Measurements from ENCODE around the gene MATN1. TPM values are rescaled to one million over a fixed set of nuclear protein-coding genes. Genes with fewer than 3 reads are reported as not detected.

The MATN1 gene
- total RNA-seq, 1 experiment from 2014 or later = 1.2 TPM

DNA sequence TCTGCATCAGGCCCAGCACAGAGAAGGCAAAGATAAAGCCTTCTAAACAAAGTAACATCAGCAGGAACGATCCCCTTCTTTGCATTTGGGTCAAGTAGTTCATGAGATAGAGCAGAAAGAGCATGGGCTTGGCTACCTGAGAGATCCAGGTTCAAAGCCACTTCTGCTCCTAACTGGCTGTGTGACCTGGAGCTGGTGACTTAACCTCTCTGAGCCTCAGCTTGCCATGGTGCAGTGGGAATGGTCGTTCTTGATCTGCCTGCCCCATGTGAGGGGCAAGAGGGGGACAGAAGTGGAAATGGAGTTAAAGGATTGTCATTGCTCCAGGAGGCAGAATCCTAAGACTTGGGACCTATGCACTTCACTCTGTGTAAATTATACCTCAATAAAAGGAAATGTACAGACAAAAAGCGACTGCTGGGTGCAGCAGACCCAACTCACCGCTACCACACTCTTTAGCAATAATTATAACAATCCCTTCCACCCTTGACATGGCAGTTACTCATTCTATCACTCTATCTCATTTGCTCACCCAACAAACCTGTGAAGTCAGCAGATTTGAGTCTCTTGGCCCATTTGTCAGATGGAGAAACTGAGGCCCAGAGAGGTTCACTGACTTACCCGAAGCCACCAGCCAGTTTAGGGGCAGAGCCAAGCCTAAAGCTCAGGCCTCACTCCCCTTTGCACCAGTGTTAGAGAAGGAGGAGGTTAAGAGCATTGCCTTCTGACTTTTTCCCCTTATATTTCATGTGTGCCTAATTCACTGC lies 1.5 kb upstream of the MATN1 start:
- DNase-seq (ENCODE audit: low spot score) = no peak
- in situ Hi-C loops (cut with HindIII; ENCODE audit: low sequenced_read_pairs) = no loop called here

DNA sequence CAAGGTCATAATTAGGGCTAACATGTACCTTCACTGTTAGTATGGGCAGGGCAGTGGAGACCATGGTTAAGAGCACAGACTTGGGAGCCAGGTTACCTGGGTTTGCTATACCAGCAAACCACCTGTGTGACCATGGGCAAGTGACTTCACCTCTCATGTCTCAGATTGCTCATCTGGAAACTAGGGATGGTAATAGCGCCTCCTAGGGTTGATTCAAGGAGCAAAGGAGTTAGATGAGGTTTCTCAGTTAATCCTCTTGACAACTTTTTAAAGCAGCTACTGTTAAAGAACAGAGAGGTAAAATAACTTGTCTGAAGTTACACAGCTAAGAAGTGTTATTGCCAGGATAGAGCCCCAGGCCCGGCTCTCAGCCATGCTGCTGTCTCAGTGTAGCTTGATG lies 790 bp upstream of the MATN1 start:
- no peak for DNase-seq (ENCODE audit: low spot score)
- in situ Hi-C loops (cut with HindIII; ENCODE audit: low sequenced_read_pairs) = no loop called here

DNA sequence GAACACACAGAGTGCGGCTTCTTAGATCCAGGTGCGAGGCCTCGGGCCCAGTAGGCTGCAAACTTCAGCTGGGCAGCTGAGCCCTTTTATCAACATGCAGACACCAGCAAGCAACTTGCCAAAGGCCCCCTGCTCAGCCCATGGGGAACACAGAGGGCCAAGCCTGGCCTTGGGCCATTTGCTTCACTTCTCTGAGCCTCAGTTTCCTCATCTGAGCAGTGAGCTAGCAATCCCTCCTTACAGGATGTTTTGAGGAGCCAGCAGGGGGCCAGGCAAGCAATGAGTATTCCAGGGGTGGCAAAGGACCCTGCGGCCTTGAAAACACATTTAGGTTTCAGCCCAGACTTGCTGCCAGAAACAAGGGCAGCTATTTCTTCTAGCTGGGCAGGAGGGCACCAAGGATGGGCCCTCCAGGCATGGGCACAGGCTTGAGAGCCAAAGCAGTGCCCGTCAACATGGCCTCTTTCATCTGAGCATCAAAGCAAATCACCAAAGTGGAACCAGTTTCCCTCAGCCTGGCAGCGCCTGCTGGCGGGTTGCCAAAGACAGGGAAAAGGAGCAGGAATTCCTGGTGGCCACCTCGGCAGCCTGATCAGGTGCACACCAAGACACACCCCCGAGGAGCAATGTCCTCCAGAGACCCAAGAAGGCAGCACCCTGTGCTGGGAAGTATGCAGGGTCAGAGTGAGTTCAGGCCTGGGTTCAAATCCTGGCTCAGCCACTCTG lies 1.4 kb downstream of the MATN1 start:
- no peak for DNase-seq (ENCODE audit: low spot score)
- in situ Hi-C loops (cut with HindIII; ENCODE audit: low sequenced_read_pairs) = no loop called here

DNA sequence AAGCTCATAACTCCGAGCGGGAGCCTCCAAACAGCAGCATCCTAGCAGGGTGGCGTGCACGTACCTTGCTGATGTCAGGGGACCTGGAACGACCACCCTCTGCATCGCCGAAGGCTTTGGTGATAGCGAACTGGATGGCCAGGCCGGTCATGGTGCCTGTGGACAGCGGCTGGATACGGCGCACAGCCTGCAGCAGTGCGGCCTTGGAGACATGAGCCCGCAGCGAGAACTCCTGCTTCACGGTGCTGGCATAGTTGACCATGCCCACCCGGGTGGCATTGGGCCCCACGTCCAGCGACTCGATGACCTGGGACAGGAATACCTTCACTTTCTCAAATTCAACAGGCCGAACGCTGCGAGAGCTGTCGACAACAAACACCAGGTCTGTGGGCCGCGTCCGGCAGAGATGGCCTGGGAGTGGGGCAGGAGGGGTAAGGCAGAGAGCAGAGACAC lies 2.0 kb downstream of the MATN1 start:
- no peak for DNase-seq (ENCODE audit: low spot score)
- in situ Hi-C loops (cut with HindIII; ENCODE audit: low sequenced_read_pairs) = no loop called here

DNA sequence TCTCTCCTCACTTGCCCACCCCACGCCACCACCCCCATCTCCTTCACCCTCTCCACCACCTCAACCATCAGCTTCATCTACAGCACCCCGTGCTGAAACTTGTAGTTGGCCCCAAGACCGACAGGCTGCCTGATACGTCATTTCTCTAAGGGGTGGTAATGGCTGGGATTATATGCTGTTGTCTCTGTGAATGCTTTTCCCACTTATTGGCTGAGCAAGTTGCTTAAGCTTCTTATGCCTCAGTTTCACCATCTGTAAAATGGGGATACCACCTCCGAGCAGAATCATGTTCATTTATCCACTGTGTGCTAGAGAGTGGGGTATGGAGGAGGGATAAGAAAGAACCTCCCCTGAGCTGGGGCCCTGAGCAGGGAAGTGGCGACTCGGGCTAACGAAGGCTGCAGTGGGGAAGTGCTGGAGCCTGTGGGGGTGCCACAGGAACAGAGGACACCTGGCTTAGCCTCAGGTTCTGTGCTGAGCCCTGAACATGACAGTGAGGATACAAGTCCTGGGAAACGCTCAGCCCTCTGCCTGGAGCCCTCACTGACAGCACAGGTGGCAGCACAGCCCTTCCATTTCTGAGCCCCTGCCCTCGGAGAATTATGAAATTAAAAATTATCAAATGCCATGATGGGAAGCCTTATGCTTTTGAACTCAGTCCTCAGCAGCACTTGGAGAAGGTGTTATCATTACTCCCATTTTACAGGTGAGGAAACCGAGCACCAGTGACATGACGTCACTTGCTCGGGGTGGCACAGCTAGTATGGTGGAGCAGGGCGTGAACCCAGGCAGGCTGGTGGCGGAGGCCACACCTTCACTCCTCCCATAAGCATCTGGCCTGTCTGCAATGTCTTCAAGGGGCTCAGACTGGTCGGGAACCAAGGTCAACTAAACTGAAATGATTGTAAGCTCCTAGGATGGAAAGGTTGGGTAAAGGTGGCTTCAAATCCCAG lies 2.8 kb downstream of the MATN1 start:
- in situ Hi-C loops (cut with HindIII; ENCODE audit: low sequenced_read_pairs) = no loop called here

DNA sequence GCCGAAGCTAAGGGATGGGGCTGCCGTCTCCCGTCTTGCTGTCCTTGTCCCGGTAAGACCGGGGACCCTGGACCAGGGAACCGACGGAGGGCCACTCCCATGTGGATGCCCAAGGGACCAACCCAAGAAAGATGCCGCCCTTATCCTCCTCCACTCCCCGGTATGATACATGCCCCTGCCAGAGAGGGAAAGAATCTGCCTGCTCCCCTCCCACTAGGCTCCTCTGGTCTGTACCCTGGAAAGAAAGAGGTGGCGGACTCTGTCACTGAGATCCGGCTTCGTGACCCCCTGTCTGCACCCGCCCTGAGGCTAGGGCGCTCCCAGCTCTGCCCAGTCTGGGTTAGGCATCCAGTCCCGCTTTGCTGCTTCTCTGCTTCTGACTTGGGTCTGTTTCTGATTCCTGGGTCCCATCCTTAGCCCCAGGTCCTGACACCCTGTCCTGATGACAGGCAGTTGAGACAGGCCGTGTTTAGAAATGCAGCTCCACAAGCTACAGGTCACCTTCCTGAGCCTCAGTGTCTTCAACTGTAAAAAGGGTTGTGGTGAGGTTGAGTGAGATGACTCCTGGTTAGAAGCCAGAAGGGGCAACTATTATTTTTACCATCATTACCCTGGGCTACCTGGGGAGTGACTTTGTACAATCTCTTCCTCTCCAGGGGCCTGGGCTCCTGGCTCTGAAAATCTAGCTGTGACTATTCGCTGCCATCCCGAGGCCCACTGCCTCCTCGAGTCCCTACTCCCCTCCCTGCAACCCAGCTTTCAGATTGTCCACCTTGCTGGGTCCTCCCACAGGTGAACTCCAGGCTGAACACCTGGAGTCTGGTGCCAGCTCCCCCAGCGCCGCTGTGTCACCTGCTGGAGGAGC lies 3.7 kb downstream of the MATN1 start:
- in situ Hi-C loops (cut with HindIII; ENCODE audit: low sequenced_read_pairs) = no loop called here
- DNase-seq (ENCODE audit: low spot score) = peak; percentile 87

More for the DNA sequence above, 2.8 kb downstream of the MATN1 start:
- no peak for DNase-seq (ENCODE audit: low spot score)

DNA sequence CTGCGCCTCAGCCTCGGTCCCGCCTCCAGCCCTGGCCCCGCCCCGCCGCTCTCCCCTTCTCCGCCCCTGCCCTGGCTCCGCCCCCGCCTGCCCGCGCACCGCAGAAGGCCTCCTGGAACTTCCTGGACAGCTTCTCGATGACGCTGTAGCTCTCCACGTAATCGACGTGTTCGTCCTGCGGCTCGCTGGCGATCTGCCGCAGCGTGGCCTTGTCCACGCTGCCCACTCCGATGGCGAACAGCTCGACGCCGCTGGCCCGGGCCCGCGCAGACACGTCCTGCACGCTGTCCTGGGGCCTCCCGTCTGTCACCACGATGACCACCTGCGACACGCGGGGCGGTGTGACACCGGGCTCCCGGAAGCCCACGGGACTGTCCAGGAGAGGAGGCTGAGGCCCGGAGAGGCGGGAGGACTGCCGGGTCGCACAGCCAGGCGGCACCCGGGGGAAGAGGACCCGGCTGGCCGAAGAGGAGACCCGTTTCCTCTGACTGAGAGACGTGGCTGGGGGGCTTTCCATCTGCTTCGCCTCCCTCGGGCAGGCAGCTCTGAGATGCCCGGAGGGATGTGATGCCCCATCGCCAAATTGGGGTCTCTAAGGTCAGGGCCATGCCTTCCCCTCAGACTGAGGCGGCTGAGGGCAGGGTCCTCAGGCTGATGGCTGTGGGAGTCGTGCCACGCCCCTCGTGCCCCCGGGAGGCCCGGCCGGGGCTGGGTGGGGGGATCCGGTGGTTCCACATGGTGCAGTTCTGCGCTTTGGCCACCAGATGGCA lies 4.6 kb downstream of the MATN1 start:
- DNase-seq (ENCODE audit: low spot score) = no peak
- in situ Hi-C loops (cut with HindIII; ENCODE audit: low sequenced_read_pairs) = no loop called here

DNA sequence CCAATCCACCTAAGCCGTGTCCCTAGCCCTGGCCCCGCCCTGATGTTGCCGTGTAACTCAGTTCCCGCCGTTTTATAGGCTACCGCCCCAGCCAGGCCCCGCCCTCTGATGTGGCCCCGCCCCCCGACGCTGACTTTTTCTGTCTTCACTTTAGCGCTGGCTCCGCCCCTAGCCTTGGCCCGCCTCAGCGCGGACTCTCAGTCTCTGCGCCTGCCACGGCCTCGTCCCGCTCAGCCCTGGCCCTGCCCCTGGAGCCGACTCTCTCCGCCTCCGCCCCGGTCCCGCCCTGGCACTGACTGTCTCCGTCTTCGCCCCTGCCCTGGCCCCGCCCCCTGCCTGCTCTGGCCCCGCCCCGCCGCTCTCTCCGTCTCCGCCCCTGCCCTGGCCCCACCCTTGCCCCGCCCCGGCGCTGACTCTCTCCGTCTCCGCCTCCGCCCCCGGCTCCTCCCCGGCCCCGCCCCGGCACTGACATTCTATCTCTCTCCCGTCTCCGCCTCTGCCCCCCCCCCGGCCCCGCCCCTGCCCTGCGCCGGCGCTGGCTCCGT lies 5.2 kb downstream of the MATN1 start:
- peak; percentile 98 for DNase-seq (ENCODE audit: low spot score)
- in situ Hi-C loops (cut with HindIII; ENCODE audit: low sequenced_read_pairs) = no loop called here

DNA sequence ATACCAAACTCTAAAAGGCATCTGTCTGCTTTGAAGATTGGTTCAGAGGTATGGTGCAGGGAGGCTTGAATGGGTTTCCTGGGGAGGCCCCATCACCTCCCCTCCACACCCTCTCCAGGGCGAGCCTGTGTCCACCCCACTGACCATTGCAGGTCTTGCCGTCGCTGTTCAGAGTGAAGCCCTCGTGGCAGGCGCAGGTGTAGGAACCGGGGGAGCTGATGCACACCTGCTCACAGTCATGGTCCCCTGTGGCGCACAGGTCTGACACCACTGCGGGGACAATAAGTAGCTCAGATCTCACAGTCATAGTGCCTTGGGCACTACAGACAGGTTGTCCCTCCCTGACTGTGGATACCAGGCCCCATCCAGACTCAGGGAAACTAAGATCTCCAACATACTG lies 6.7 kb downstream of the MATN1 start:
- no peak for DNase-seq (ENCODE audit: low spot score)
- in situ Hi-C loops (cut with HindIII; ENCODE audit: low sequenced_read_pairs) = no loop called here

DNA sequence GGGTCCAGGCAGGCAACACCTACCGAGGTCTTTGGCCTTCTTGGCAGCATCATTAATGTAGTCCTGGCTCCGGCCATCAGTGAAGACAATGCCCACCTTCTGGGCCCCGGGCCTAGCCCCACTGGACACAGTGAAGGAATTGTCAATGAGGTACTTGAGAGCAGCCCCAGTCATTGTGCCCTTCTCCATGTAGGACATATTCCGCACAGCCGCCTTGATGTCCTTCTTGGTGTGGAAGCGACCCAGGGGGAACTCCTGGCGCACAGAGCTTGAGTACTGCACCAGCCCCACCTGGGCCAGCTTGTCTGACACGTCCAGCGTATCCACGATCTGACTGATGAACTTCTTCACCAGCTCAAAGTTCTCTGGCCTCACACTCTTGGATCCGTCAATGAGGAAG lies 7.5 kb downstream of the MATN1 start:
- in situ Hi-C loops (cut with HindIII; ENCODE audit: low sequenced_read_pairs) = no loop called here
- no peak for DNase-seq (ENCODE audit: low spot score)

DNA sequence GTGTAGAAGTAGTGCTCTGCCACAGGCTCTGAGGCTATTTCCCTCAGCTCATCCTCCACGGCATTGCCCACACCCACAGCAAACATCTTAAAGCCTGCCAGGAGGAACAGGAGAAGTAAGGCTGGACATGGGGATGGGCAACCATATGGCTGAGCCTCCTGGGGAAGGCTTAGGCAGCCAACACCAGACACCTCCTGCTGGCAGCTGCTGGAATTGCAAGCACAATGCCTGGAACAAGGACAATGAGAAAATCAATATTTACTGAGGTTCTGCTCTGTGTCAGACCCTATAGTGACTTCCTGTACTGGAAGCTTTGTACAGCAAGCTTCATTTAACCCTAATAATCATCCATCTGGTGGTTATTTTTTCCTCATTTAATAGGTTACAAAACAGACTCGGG lies 8.2 kb downstream of the MATN1 start:
- in situ Hi-C loops (cut with HindIII; ENCODE audit: low sequenced_read_pairs) = no loop called here
- DNase-seq (ENCODE audit: low spot score) = no peak

DNA sequence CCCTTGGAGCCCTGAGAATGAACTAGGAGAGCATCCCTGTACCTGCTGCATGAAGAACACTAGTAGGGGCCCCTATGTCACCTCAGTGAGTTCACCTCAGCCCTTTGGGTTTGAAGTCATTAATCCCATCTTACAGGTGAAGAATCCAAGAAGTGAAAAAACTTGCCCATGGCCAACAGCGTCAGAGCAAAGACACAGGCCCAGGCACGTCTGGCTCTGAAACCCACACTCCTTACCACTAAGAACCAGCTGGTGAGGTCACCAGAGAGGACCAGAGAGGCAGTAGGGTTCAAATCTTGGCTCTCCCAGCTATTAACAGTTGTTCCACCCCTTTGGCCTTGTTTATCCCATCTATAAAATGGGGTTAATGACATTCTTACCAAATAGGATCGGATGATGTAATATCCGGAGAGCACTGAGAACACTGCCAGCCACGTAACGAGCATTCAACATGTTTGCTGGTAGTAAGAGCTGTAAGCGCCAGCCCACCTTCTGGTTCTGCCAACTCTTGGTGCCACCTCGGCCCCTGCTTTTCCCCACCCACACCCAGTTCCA lies 8.8 kb downstream of the MATN1 start:
- in situ Hi-C loops (cut with HindIII; ENCODE audit: low sequenced_read_pairs) = no loop called here

DNA sequence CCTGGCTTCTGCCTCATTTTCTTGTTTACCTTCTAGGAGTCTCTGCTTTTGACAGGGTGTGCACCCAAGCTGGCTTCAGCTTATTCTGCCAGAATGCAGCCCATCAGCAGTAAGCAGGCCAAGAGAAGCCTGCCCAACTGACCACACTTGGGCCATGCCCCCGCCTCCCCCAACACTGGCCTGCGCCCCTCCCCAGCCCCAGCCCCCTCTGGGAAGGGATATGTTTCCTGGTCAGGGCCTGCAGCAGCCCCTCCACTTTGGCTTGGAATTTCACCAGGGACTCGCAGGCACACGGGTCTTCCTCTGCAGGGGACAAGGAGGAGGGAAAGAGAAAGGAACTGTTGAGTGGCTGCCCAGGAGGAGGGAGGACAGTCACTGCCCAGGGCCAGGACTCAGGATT lies 9.4 kb downstream of the MATN1 start:
- DNase-seq (ENCODE audit: low spot score) = no peak
- in situ Hi-C loops (cut with HindIII; ENCODE audit: low sequenced_read_pairs) = no loop called here

More for the DNA sequence above, 8.8 kb downstream of the MATN1 start:
- no peak for DNase-seq (ENCODE audit: low spot score)

DNA sequence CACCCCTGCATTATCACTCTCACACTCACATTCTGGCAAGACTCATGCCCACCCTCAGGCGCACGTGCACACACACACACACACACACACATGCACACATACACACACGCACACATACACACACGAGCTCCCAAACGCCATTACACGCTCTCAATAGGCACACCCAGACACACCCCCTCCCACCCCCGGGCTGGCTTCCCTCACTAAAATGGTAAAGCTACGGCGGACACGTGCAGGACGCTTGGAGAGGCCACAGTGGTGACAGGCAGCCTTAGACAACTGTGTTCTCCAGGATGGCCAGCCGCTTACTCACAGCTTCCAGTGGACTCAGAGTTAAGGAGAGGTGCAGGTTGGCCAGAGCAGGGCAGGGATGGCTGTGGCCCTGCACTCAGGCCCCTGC lies 10.1 kb downstream of the MATN1 start:
- in situ Hi-C loops (cut with HindIII; ENCODE audit: low sequenced_read_pairs) = no loop called here
- DNase-seq (ENCODE audit: low spot score) = no peak

DNA sequence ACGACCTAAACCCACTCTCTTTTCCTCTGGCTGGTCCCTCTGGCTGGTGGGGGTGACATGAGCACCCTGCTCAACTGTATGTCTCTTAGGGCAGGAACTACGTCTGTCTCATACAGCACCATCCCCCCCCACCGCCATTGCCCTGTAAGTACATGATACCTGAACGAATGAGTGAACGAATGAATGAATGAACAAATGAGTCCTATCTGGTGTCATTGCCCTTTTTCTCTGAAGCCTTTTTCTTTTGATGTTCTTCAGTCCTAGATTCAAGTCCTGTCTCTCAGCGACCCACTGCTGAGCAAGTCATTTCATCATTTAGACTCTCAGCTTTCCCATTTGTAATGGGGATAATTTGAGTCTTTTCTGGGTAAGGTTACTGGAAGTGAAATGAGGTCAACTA lies 10.8 kb downstream of the MATN1 start:
- no peak for DNase-seq (ENCODE audit: low spot score)
- in situ Hi-C loops (cut with HindIII; ENCODE audit: low sequenced_read_pairs) = no loop called here

DNA sequence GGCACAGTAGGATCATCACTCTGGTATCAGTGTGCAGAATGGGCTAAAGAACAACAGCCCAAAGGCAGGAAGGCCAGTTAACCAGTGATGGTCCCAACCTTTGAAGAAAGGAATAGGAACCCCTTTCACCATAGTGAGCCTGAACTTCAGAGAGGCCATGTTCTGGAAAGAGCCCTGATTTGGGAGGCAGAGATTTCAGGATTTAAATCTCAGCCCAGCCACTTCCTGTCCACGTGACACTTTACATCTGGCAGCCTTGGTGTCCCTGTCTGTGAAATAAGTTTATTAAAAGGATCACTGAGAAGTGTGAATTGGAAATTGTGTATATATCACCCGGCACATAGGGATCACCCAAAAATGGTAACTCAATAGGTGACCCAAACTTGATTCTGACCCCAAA lies 13.0 kb downstream of the MATN1 start:
- DNase-seq (ENCODE audit: low spot score) = no peak
- in situ Hi-C loops (cut with HindIII; ENCODE audit: low sequenced_read_pairs) = no loop called here

DNA sequence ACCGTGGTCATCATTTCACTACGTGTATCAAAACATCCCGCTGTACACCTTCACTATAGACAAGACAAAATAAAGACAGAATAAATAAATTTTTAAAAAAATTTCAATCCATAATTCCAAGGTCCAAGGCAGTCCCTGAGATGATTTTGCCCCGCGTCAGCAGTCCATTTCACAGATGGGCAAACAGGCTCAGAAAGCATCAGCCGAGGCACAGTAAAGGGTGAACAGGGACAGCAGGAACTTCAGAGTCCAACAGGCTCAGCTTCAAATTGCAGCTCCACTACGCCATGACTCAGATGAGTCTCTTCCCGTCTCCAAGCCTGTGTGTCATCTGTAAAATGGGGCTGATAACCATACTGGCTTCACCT lies 15.0 kb downstream of the MATN1 start:
- in situ Hi-C loops (cut with HindIII; ENCODE audit: low sequenced_read_pairs) = no loop called here

More for the DNA sequence above, 15.0 kb downstream of the MATN1 start:
- DNase-seq (ENCODE audit: low spot score) = no peak
